DLD1 (cell line): ENCODE data around the gene TENM3.
"Not testable (repeated sequence)": the region's sequence is repeated elsewhere in the genome, so short reads cannot be mapped to it uniquely, and the experiment has no call there.

Source experiments
- in situ Hi-C: cut with HindIII; loops from 2 replicates; pipeline ENCODE4 v1.10.0; 2017; ENCODE audit warnings: low sequenced_read_pairs

The TENM3 gene

GRCh38 chr4:182225257-182225852, 17.8 kb upstream of the TENM3 start:
- in situ Hi-C loops = no loop called here

GRCh38 chr4:182227611-182228010, 15.6 kb upstream of the TENM3 start:
- in situ Hi-C loops = no loop called here

- in situ Hi-C loops = no loop called here
These were observed 14.1 kb upstream of the TENM3 start for GRCh38 chr4:182228991-182229577.

DNA sequence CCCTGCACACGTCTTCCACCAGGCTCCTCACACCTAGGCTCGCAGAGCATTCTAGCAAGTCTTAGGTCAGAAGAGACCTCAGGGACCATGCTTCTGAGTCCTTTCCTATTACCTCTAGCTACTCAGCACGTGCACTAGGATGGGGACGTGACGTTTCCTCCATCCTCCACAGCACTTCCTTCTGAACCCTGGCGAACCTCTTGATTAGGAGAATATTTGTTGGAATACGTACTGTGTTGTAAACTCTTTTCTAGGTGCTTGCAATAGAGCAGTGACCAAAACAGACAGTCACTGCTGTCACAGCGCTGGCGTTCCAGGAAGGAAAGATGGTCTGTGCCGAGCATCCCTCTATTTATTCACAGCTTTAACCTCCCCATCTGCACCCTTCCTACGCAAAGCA, 12.9 kb upstream of the TENM3 start:
- in situ Hi-C loops = no loop called here

GRCh38 chr4:182231080-182231479, 12.1 kb upstream of the TENM3 start:
- in situ Hi-C loops = no loop called here

GRCh38 chr4:182231496-182231895, 11.7 kb upstream of the TENM3 start:
- in situ Hi-C loops = no loop called here

- in situ Hi-C loops = no loop called here
These were observed 9.7 kb upstream of the TENM3 start for GRCh38 chr4:182233310-182234090.

GRCh38 chr4:182235021-182235795, 8.0 kb upstream of the TENM3 start:
- in situ Hi-C loops = no loop called here

GRCh38 chr4:182236186-182236585, 7.0 kb upstream of the TENM3 start:
- in situ Hi-C loops = no loop called here

DNA sequence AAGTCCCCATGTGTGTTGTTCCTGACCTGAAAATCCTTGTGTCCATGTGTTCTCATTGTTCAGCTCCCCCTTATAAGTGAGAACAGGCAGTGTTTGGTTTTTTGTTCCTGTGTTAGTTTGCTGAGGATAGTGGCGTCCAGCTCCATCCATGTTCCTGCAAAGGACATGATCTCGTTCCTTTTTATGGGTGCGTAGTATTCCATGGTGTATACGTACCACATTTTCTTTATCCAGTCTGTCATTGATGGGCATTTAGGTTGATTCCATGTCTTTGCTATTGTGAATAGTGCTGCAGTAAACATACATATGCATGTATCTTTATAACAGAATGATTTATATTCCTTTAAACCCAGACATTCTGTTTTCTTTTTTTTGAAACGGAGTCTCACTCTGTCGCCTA, 6.2 kb upstream of the TENM3 start:
- in situ Hi-C loops = not testable (repeated sequence)

DNA sequence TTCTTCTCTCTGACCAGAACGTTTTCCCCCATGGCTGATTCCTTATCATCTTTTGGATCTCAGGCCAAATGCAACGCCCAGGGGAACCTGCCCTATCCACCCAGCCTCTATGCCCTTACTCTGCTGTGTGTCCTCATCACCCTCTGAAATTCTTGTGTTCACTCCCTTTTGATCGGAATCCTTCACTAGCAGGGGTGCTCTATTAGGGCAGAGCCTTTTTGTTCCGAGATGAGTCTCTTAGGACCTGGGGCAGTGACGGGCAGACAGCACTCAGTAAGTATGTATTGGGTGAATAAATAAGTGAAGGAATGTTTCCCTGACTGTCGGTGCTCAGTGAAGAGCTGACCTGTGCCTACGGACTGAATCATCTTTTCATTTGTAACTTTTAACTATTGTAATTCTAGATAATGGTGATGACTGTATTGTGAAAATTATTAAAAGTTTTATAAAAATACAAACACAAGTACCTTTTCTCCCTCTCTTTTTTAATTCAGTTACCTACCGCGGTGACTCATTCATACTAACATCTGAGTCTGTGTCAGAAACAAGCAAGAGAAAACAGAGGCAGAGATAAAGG, 4.8 kb upstream of the TENM3 start:
- in situ Hi-C loops = no loop called here

- in situ Hi-C loops = no loop called here
These were observed 2.8 kb upstream of the TENM3 start for GRCh38 chr4:182240161-182241130.

DNA sequence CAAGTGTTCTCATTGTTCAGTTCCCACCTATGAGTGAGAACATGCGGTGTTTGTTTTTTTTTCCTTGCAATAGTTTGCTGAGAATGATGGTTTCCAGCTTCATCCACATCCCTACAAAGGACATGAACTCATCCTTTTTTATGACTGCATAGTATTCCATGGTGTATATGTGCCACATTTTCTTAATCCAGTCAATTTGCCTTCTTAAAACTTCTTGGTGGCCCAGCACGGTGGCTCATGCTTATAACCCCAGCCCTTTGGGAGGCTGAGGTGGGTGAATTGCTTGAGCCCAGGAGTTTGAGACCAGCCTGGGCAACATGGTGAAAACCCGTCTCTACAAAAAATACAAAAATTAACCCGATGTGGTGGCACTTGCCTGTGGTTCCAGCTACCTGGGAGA, 942 bp upstream of the TENM3 start:
- in situ Hi-C loops = not testable (repeated sequence)

DNA sequence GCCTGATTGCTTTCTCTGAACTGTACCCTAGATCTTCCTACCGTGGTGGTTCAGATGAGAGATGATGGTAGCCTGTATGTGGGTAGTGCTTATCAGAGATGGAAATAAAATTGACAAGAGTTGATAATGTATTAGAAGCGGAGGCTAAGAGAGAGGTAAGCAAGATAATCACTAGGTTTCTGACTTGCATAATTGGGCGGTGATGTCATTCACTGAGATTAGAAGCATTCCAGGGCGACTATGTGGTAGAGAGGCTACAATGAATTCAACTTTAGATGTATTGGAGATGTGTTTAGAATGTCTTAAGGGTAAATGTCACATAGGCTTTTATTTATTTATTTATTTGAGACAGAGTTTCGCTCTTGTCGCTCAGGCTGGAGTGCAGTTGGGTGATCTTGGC, 415 bp upstream of the TENM3 start:
- in situ Hi-C loops = no loop called here

DNA sequence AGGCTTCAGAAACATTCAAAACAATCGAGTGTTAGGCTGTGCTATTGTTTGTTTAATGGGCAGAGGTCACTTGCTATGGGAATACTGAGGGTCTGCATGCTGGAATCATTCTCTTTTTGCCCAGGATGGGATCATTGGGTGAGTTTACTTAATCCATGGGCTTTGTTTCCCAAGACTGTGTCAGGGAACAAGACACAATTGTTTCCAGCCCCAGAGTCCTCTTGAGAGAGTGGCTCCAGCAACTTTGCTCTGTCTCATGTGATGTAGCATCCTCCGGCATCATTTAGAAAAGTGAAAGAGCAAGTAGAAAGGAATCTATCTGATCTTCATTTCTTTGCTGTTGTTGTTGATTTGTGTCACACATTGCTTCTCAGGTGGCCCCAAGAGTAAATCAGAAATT, 1.8 kb downstream of the TENM3 start:
- in situ Hi-C loops = loop anchor here (5.0 kb wide), 1 partner anchor 98 kb away; no protein-coding TSS in a partner anchor

DNA sequence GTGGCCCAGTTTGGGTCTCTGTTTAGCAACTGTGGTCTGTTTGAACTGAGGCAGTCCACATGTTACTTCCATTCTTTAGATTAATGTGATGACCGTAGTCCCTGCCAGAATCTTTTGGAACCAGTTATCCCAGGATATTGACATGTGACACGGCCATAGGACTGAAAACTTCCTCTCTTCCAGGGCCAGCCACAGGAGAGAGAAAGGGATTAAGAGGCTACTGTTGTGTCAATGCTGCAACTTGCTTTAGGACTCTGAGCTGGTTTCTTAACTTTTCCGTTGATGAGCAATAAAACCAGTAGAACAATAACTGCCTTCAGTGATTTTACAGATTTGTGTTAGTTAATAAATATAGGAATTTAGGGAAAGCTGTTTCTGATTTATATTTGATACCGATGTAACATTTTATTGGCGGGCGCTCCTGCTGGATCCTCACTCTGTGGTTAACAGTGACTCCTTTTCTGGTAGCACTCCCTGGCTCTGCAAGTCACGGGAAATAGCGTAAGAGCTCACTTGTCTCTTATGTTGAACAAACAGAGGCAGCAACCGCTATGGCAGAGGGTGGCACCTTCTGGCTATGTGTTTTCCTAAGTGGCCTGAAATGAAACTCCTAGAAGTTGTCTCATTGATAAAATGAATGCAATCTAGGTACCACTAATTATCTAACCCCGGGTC, 2.5 kb downstream of the TENM3 start:
- in situ Hi-C loops = loop anchor here (5.0 kb wide), 1 partner anchor 98 kb away; no protein-coding TSS in a partner anchor

- in situ Hi-C loops = loop anchor here (5.0 kb wide), 1 partner anchor 99 kb away; no protein-coding TSS in a partner anchor
These were observed 3.4 kb downstream of the TENM3 start for GRCh38 chr4:182246401-182247205.

- in situ Hi-C loops = loop anchor here (5.0 kb wide), 1 partner anchor 101 kb away; no protein-coding TSS in a partner anchor
These were observed 5.1 kb downstream of the TENM3 start for GRCh38 chr4:182248295-182248694.
